ENCODE results near the gene MRPS25. TPM values are rescaled to one million over a fixed set of nuclear protein-coding genes. Genes with fewer than 3 reads are reported as not detected.
A peak's percentile ranks its signal among the peaks of the same experiment; 100 is the strongest.

MRPS25 gene
- total RNA-seq, 4 donors from 2014 or later, result 63.3 to 91.6 (median 79.8) TPM

DNA sequence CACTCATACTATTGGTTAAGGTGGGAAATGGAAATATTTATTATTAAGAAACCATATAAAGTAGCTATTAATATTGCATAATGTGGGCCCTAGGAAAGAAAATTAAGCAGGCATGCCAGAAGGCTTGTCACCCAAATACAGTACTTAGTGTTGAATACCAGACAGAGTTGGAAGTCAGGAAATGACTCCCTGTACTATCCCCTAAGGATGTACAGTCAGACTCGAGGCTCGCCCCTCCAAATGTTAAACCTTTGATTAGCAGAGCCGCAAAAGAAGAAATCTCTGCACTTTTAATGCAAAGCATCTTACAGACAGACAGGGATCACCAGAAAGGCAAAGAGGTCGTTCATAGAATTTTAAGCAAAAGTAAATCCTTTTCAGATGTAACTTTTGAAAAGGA lies 45.1 kb upstream of the MRPS25 start:
- 74 to 79% methylated on average over 4 of the region's 4 CpGs for WGBS, 2 donors
- Histone ChIP-seq H3K4me3 (replicated peaks in 1 of 3) (no peak overlapping the region), H3K36me3 (no peaks in the 10 kb centered on the region), H3K27me3 (no peaks in the 10 kb centered on the region), H3K27ac (no peak overlapping the region), H3K4me1 (peaks cover 0 to 5% of the 10 kb centered on the region in 2 donors), H3K9me3 (no peaks in the 10 kb centered on the region)
- intact Hi-C loops (cut with DNase I), result loop anchor here (10.0 kb wide), 1 partner anchor 305 kb away; no protein-coding TSS in a partner anchor
- TF ChIP-seq, protein P1, sequence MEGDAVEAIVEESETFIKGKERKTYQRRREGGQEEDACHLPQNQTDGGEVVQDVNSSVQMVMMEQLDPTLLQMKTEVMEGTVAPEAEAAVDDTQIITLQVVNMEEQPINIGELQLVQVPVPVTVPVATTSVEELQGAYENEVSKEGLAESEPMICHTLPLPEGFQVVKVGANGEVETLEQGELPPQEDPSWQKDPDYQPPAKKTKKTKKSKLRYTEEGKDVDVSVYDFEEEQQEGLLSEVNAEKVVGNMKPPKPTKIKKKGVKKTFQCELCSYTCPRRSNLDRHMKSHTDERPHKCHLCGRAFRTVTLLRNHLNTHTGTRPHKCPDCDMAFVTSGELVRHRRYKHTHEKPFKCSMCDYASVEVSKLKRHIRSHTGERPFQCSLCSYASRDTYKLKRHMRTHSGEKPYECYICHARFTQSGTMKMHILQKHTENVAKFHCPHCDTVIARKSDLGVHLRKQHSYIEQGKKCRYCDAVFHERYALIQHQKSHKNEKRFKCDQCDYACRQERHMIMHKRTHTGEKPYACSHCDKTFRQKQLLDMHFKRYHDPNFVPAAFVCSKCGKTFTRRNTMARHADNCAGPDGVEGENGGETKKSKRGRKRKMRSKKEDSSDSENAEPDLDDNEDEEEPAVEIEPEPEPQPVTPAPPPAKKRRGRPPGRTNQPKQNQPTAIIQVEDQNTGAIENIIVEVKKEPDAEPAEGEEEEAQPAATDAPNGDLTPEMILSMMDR (IDR thresholded peaks at IDR 0.05), result no peak
- TF ChIP-seq POLR2A (IDR thresholded peaks at IDR 0.05), result no peak
- DNase-seq, result no peak

DNA sequence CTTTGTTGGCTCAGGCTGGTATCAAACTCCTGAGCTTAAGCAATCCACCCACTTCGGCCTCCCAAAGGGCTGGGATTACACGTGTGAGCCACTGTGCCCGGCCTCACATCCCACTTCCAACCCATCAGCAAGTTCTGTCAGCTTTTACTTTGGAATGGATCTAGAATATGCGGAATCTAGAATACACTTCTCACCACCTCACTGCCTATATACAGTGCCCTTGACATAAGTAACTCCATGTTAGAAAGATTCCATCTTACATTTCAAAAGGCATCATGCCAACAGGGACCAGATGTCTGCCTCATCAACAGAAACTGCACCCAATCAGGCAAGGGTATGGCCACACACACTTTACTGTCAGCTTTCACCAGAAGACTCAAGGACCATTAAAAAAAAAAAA lies 43.8 kb upstream of the MRPS25 start:
- WGBS, 2 donors, result 82 to 84% methylated on average over 4 of the region's 4 CpGs
- Histone ChIP-seq H3K27me3 (no peaks in the 10 kb centered on the region), H3K4me3 (replicated peaks in 1 of 3) (no peak overlapping the region), H3K27ac (no peak overlapping the region), H3K36me3 (no peaks in the 10 kb centered on the region), H3K9me3 (no peaks in the 10 kb centered on the region), H3K4me1 (peaks cover 0 to 5% of the 10 kb centered on the region in 2 donors)
- no peak for TF ChIP-seq POLR2A (IDR thresholded peaks at IDR 0.05)
- TF ChIP-seq, protein P1 (IDR thresholded peaks at IDR 0.05), result no peak
- intact Hi-C loops (cut with DNase I), result loop anchor here (10.0 kb wide), 1 partner anchor 96 kb away; the partner anchor contains the start of gene CAPN7
- no peak for DNase-seq

DNA sequence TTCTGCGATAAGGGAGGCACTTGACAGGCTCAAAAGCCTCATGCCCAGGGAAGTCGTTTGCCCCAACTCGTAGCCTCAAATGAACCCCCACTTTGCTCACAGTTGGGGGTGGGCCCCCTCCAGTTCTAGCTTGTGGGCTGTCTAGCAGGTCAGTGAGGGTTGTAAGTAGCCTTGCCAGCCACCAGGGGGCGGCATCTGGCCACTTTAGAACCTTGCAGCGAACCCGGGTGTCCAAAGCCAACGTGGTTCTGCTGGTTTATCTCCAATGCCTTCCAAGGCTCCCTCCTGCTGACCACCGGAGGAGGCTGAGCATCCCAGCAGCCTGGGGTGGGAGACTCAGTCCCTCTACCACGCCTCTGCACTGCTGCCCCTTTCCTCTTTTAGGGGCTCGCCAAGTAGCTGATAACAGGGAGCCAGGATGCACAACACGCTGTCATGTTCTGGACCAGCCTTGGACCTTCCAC lies 43.0 kb upstream of the MRPS25 start:
- intact Hi-C loops (cut with DNase I), result loop anchor here (10.0 kb wide), 1 partner anchor 97 kb away; the partner anchor contains the start of gene CAPN7
- no peak overlapping the region for H3K27ac ChIP-seq
- no peak overlapping the region for H3K4me3 ChIP-seq (replicated peaks in 1 of 3)
- peak; percentile 62 to 70 for DNase-seq
- TF ChIP-seq, protein P1 (IDR thresholded peaks at IDR 0.05), result peak; percentile 57 to 95 (median 74)
- no peak for TF ChIP-seq POLR2A (IDR thresholded peaks at IDR 0.05)
- WGBS, 2 donors, result 20 to 33% methylated on average over 6 to 11 of the region's 11 CpGs
- H3K4me1 ChIP-seq, result peaks cover 0 to 5% of the 10 kb centered on the region in 2 donors
- no peaks in the 10 kb centered on the region for H3K9me3 ChIP-seq
- H3K36me3 ChIP-seq, result no peaks in the 10 kb centered on the region
- no peaks in the 10 kb centered on the region for H3K27me3 ChIP-seq

DNA sequence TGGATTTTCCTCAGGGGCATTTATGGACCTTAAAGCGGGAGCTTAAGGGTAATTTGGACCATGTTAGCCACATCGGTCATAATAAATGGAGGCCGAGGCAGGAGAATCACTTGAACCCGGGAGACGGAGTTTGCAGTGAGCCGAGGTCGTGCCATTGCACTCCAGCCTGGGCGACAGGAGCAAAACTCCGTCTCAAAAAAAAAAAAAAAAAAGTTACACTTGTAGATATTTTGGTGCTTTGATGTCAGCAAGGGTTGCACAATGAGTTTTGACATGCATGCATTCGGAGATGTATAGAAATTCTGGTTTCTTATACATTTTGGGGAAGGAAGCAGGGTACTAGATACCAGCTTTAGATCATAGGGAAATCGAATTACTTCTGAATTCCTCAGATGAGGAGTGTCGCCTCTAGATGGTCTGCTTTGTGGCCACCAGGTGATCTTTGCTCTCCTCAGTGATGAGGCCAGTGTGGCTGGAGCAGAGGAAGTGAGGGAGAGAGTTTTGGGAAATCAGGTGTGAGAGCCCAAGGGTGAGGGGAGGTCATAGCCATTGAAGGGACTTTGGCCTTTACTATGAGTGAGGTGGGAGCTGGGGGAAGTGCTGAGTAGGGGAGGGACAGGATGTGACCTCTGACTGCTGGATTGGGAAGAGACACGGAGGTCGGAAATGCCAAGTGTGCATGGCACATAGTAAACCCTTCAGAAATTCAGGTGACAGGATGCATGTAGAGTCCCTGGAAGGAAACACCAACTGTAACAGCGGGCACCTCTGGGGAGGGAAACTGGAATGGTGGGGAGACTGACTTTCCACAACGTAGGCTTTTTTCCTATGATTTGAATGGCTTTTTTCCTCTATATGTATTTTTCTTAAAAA lies 42.2 kb upstream of the MRPS25 start:
- no peaks in the 10 kb centered on the region for H3K36me3 ChIP-seq
- intact Hi-C loops (cut with DNase I), result loop anchor here (10.0 kb wide), 1 partner anchor 97 kb away; the partner anchor contains the start of gene CAPN7
- WGBS, 2 donors, result 75 to 79% methylated on average over 16 of the region's 16 CpGs
- no peak for DNase-seq
- no peak overlapping the region for H3K4me3 ChIP-seq (replicated peaks in 1 of 3)
- H3K4me1 ChIP-seq, result peaks cover 0 to 5% of the 10 kb centered on the region in 2 donors
- no peaks in the 10 kb centered on the region for H3K9me3 ChIP-seq
- no peak overlapping the region for H3K27ac ChIP-seq
- TF ChIP-seq POLR2A (IDR thresholded peaks at IDR 0.05), result no peak
- TF ChIP-seq, protein P1 (IDR thresholded peaks at IDR 0.05), result no peak
- H3K27me3 ChIP-seq, result no peaks in the 10 kb centered on the region

DNA sequence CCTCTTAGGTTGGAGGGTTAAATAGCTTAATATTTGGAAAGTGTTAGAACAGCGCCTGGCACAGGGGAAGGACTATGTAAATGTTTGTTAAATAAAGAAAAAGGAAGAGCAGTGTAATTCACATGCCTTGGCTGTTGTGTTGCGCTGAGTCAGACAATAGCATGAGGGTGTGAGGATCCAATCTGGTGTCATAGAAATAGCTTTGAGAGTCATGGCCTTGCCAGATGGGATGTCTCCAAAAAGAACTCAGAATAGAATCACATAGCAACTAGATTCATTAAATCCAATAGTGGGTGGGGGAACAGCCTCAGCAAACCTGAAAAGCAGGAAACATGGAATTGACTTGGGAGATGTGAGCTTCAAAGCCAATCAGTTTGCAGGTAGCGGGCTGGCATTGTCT lies 37.7 kb upstream of the MRPS25 start:
- no peak overlapping the region for H3K4me3 ChIP-seq (replicated peaks in 1 of 3)
- intact Hi-C loops (cut with DNase I), result loop anchor here (10.0 kb wide), 1 partner anchor 102 kb away; the partner anchor contains the start of gene CAPN7
- WGBS, 2 donors, result 78 to 86% methylated on average over 3 of the region's 3 CpGs
- DNase-seq, result no peak
- no peak overlapping the region for H3K27ac ChIP-seq
- no peaks in the 10 kb centered on the region for H3K27me3 ChIP-seq
- no peak for TF ChIP-seq POLR2A (IDR thresholded peaks at IDR 0.05)
- TF ChIP-seq, protein P1 (IDR thresholded peaks at IDR 0.05), result no peak
- peaks cover 3 to 12% of the 10 kb centered on the region in 2 donors for H3K4me1 ChIP-seq
- no peaks in the 10 kb centered on the region for H3K36me3 ChIP-seq
- no peaks in the 10 kb centered on the region for H3K9me3 ChIP-seq

Measured in thyroid gland (tissue), 4 donors.